ENCODE results near the gene ENHO. TPM values are rescaled to one million over a fixed set of nuclear protein-coding genes. Genes with fewer than 3 reads are reported as not detected.

Gene ENHO
- total and polyA plus RNA-seq, 10 of the 15 experiments (the other 5 are each of a cell fraction or from before 2014, with no cell fraction given), result not detected

DNA sequence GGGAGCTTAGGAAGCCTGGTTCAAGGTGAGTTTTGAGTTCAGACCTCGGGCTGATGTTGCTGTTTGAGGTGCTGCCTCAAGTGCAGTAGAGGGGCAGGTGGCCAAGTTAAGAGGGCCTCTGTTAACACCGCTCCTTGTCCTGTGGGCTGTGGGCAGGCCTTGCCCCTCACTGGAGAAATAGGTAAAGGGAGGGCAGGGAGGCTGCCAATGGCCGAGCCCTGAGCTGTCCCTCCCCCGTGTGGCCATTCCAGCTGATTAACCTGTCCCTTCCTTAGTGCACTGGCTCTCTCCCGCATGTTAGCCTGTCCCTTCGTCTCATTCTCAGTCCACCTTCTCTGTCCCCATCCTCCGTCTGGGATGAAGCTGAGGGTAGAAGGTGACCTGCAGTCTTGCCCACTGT is 45.3 kb upstream of the ENHO start:
- Histone ChIP-seq H3K36me3 (ENCODE audit: control insufficient read depth in 2 of 2, insufficient read depth in 2 of 2, low read length in 1 of 2) (no peaks in the 10 kb centered on the region), H3K4me1 (ENCODE audit: control insufficient read depth, insufficient read depth, low read length) (no peaks in the 10 kb centered on the region), H3K79me2 (ENCODE audit: control insufficient read depth, insufficient read depth, low read length) (no peaks in the 10 kb centered on the region), H3K4me3 (no peak overlapping the region), H3K27me3 (replicated peaks in 1 of 2; ENCODE audit: control insufficient read depth in 2 of 2, insufficient read depth in 2 of 2, low read length in 1 of 2) (peaks cover 6 to 9% of the 10 kb centered on the region in 2 experiments; a peak in 3 of 4 replicates), H3K9me3 (replicated peaks; ENCODE audit: control insufficient read depth, insufficient read depth, low read length) (no peaks in the 10 kb centered on the region), H3K9ac (ENCODE audit: control insufficient read depth, insufficient read depth, low read length) (no peak overlapping the region), H3K4me2 (ENCODE audit: control insufficient read depth, insufficient read depth) (no peak overlapping the region), H4K20me1 (ENCODE audit: control insufficient read depth, insufficient read depth) (peaks cover 3% of the 10 kb centered on the region; the same call in 1 of the 2 replicates), H3K27ac (ENCODE audit: control insufficient read depth, insufficient read depth) (no peak overlapping the region), H2AFZ (ENCODE audit: control insufficient read depth, low read depth, low read length) (no peak overlapping the region)
- ChIA-PET RAD21 (ENCODE audit: unreplicated experiment) (no interaction called here), SMC1A (ENCODE audit: uncharacterized antibody, unreplicated experiment) (interaction anchor here (0.5 kb wide), 1 partner anchor 124 kb away, joined by 3 read pairs; no protein-coding TSS in a partner anchor), POLR2A (no interaction called here), CTCF (no interaction called here)
- no peak for DNase-seq (ENCODE audit: low read depth, low spot score)
- 50% methylated on average over 7 of the region's 7 CpGs for WGBS (ENCODE audit: insufficient coverage, insufficient replicate concordance, low lambda C conversion rate, missing lambda C conversion rate)
- intact Hi-C loops (cut with micrococcal nuclease; ENCODE audit: unreplicated experiment) (no loop called here), in situ Hi-C loops (cut with MboI) (no loop called here)
- TF ChIP-seq CEBPB (IDR thresholded peaks at IDR 0.05; ENCODE audit: borderline replicate concordance in 1 of 2, low read depth in 2 of 2, low read length in 2 of 2) (no peak), SUZ12 (IDR thresholded peaks at IDR 0.05; ENCODE audit: unreplicated experiment) (no peak), ELK1 (IDR thresholded peaks at IDR 0.05; ENCODE audit: low read depth, low read length) (no peak), POLR2A (IDR thresholded peaks at IDR 0.05; ENCODE audit: low read depth, low read length) (no peak), ZZZ3 (IDR thresholded peaks at IDR 0.05; ENCODE audit: control insufficient read depth, insufficient read length, low read depth) (no peak), NR2C1 (IDR thresholded peaks at IDR 0.05) (no peak)
- TF ChIP-seq, protein P1, sequence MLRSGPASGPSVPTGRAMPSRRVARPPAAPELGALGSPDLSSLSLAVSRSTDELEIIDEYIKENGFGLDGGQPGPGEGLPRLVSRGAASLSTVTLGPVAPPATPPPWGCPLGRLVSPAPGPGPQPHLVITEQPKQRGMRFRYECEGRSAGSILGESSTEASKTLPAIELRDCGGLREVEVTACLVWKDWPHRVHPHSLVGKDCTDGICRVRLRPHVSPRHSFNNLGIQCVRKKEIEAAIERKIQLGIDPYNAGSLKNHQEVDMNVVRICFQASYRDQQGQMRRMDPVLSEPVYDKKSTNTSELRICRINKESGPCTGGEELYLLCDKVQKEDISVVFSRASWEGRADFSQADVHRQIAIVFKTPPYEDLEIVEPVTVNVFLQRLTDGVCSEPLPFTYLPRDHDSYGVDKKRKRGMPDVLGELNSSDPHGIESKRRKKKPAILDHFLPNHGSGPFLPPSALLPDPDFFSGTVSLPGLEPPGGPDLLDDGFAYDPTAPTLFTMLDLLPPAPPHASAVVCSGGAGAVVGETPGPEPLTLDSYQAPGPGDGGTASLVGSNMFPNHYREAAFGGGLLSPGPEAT (IDR thresholded peaks at IDR 0.05; ENCODE audit: low read depth), result no peak
- no TSS peak for BruUV-seq (replicated peaks)
- FAIRE-seq, result no peak
- no peak for ATAC-seq

All from GM12878 (cell line).